ENCODE measurements around the gene OPTN.

The OPTN gene

GRCh38 chr10:13165177-13165576 lies 65.2 kb downstream of the OPTN start:
- Histone ChIP-seq H3K23ac (ENCODE audit: low read depth, low read length, poor library complexity) (no peak overlapping the region), H4K8ac (ENCODE audit: low read depth, low read length) (no peak overlapping the region), H3K18ac (ENCODE audit: low read length) (no peak overlapping the region), H3K36me3 (replicated peaks in 1 of 2; ENCODE audit: control insufficient read depth in 2 of 2, insufficient read depth in 2 of 2, low read length in 2 of 2) (peaks cover 12 to 68% of the 10 kb centered on the region in 2 donors), H4K91ac (ENCODE audit: low read depth, low read length, poor library complexity) (no peak overlapping the region), H2BK120ac (ENCODE audit: low read depth, low read length) (no peak overlapping the region), H2BK15ac (ENCODE audit: low read length) (no peak overlapping the region), H2BK5ac (ENCODE audit: low read length) (no peak overlapping the region), H3K9ac (ENCODE audit: low read depth, low read length, poor library complexity) (no peak overlapping the region), H3K14ac (ENCODE audit: low read length) (no peak overlapping the region), H3K4me3 (ENCODE audit: low read length in 2 of 2) (no peak overlapping the region), H2AFZ (ENCODE audit: low read length) (no peak overlapping the region), H3K27me3 (ENCODE audit: control insufficient read depth in 3 of 3, insufficient read depth in 3 of 3, low read depth in 1 of 3, low read length in 3 of 3) (no peaks in the 10 kb centered on the region), H3K4me1 (ENCODE audit: control insufficient read depth in 2 of 2, insufficient read depth in 1 of 2, low read depth in 1 of 2, low read length in 2 of 2) (peaks cover 0 to 4% of the 10 kb centered on the region in 2 donors), H2BK12ac (ENCODE audit: low read length) (no peak overlapping the region), H3K79me1 (ENCODE audit: low read depth, low read length) (no peaks in the 10 kb centered on the region), H3K9me3 (replicated peaks in 1 of 2; ENCODE audit: control insufficient read depth in 2 of 2, insufficient read depth in 1 of 2, low read depth in 1 of 2, low read length in 2 of 2) (no peaks in the 10 kb centered on the region), H2AK5ac (ENCODE audit: low read depth, low read length) (no peak overlapping the region), H3K27ac (replicated peaks; ENCODE audit: low read length) (no peak overlapping the region), H3K4me2 (ENCODE audit: insufficient read depth, low read length, poor library complexity, severe bottlenecking) (no peak overlapping the region), H3K4ac (ENCODE audit: low read length) (no peak overlapping the region)
- DNase-seq (ENCODE audit: low spot score): no peak

- Histone ChIP-seq H3K4me2 (ENCODE audit: insufficient read depth, low read length, poor library complexity, severe bottlenecking) (no peak overlapping the region), H3K9ac (ENCODE audit: low read depth, low read length, poor library complexity) (no peak overlapping the region), H3K4me3 (ENCODE audit: low read length in 2 of 2) (no peak overlapping the region), H2BK15ac (ENCODE audit: low read length) (no peak overlapping the region), H2AK5ac (ENCODE audit: low read depth, low read length) (no peak overlapping the region), H3K23ac (ENCODE audit: low read depth, low read length, poor library complexity) (no peak overlapping the region), H3K36me3 (replicated peaks in 1 of 2; ENCODE audit: control insufficient read depth in 2 of 2, insufficient read depth in 2 of 2, low read length in 2 of 2) (peaks cover 20 to 92% of the 10 kb centered on the region in 2 donors), H3K9me3 (replicated peaks in 1 of 2; ENCODE audit: control insufficient read depth in 2 of 2, insufficient read depth in 1 of 2, low read depth in 1 of 2, low read length in 2 of 2) (no peaks in the 10 kb centered on the region), H3K4me1 (ENCODE audit: control insufficient read depth in 2 of 2, insufficient read depth in 1 of 2, low read depth in 1 of 2, low read length in 2 of 2) (peaks cover 0 to under 1% of the 10 kb centered on the region in 2 donors), H2AFZ (ENCODE audit: low read length) (no peak overlapping the region), H4K8ac (ENCODE audit: low read depth, low read length) (no peak overlapping the region), H3K14ac (ENCODE audit: low read length) (no peak overlapping the region), H2BK12ac (ENCODE audit: low read length) (no peak overlapping the region), H4K91ac (ENCODE audit: low read depth, low read length, poor library complexity) (no peak overlapping the region), H3K4ac (ENCODE audit: low read length) (no peak overlapping the region), H3K18ac (ENCODE audit: low read length) (no peak overlapping the region), H3K79me1 (ENCODE audit: low read depth, low read length) (no peaks in the 10 kb centered on the region), H3K27ac (replicated peaks; ENCODE audit: low read length) (no peak overlapping the region), H2BK120ac (ENCODE audit: low read depth, low read length) (no peak overlapping the region), H3K27me3 (ENCODE audit: control insufficient read depth in 3 of 3, insufficient read depth in 3 of 3, low read depth in 1 of 3, low read length in 3 of 3) (no peaks in the 10 kb centered on the region), H2BK5ac (ENCODE audit: low read length) (no peak overlapping the region)
- no peak for DNase-seq (ENCODE audit: low spot score)
- no CpG with 5 or more reads among the region's 7 CpGs for WGBS, 2 donors (ENCODE audit: extremely low coverage in 2 of 2, insufficient read length in 2 of 2, insufficient replicate concordance in 1 of 2)
Measured at GRCh38 chr10:13167568-13167967, 67.6 kb downstream of the OPTN start.

- Histone ChIP-seq H3K4me3 (ENCODE audit: low read length in 2 of 2) (no peak overlapping the region), H2BK15ac (ENCODE audit: low read length) (no peak overlapping the region), H3K9ac (ENCODE audit: low read depth, low read length, poor library complexity) (no peak overlapping the region), H4K91ac (ENCODE audit: low read depth, low read length, poor library complexity) (no peak overlapping the region), H3K27ac (replicated peaks; ENCODE audit: low read length) (no peak overlapping the region), H2AK5ac (ENCODE audit: low read depth, low read length) (no peak overlapping the region), H3K4ac (ENCODE audit: low read length) (no peak overlapping the region), H3K27me3 (ENCODE audit: control insufficient read depth in 3 of 3, insufficient read depth in 3 of 3, low read depth in 1 of 3, low read length in 3 of 3) (no peaks in the 10 kb centered on the region), H3K18ac (ENCODE audit: low read length) (no peak overlapping the region), H2BK5ac (ENCODE audit: low read length) (no peak overlapping the region), H2BK12ac (ENCODE audit: low read length) (no peak overlapping the region), H3K36me3 (replicated peaks in 1 of 2; ENCODE audit: control insufficient read depth in 2 of 2, insufficient read depth in 2 of 2, low read length in 2 of 2) (peaks cover 27 to 97% of the 10 kb centered on the region in 2 donors), H3K79me1 (ENCODE audit: low read depth, low read length) (no peaks in the 10 kb centered on the region), H2BK120ac (ENCODE audit: low read depth, low read length) (no peak overlapping the region), H3K4me1 (ENCODE audit: control insufficient read depth in 2 of 2, insufficient read depth in 1 of 2, low read depth in 1 of 2, low read length in 2 of 2) (no peaks in the 10 kb centered on the region), H4K8ac (ENCODE audit: low read depth, low read length) (no peak overlapping the region), H3K23ac (ENCODE audit: low read depth, low read length, poor library complexity) (no peak overlapping the region), H3K4me2 (ENCODE audit: insufficient read depth, low read length, poor library complexity, severe bottlenecking) (no peak overlapping the region), H3K9me3 (replicated peaks in 1 of 2; ENCODE audit: control insufficient read depth in 2 of 2, insufficient read depth in 1 of 2, low read depth in 1 of 2, low read length in 2 of 2) (no peaks in the 10 kb centered on the region), H2AFZ (ENCODE audit: low read length) (no peak overlapping the region), H3K14ac (ENCODE audit: low read length) (no peak overlapping the region)
- no CpG with 5 or more reads among the region's 6 CpGs for WGBS, 2 donors (ENCODE audit: extremely low coverage in 2 of 2, insufficient read length in 2 of 2, insufficient replicate concordance in 1 of 2)
- no peak for DNase-seq (ENCODE audit: low spot score)
Measured at GRCh38 chr10:13168781-13169180, 68.8 kb downstream of the OPTN start.

GRCh38 chr10:13173616-13174015 lies 73.7 kb downstream of the OPTN start:
- no CpG with 5 or more reads among the region's 2 CpGs for WGBS, 2 donors (ENCODE audit: extremely low coverage in 2 of 2, insufficient read length in 2 of 2, insufficient replicate concordance in 1 of 2)
- Histone ChIP-seq H3K18ac (ENCODE audit: low read length) (no peak overlapping the region), H4K91ac (ENCODE audit: low read depth, low read length, poor library complexity) (no peak overlapping the region), H3K36me3 (replicated peaks in 1 of 2; ENCODE audit: control insufficient read depth in 2 of 2, insufficient read depth in 2 of 2, low read length in 2 of 2) (peaks cover 28 to 98% of the 10 kb centered on the region in 2 donors), H3K4me2 (ENCODE audit: insufficient read depth, low read length, poor library complexity, severe bottlenecking) (no peak overlapping the region), H3K79me1 (ENCODE audit: low read depth, low read length) (no peaks in the 10 kb centered on the region), H3K9ac (ENCODE audit: low read depth, low read length, poor library complexity) (no peak overlapping the region), H3K23ac (ENCODE audit: low read depth, low read length, poor library complexity) (no peak overlapping the region), H2BK15ac (ENCODE audit: low read length) (no peak overlapping the region), H2BK12ac (ENCODE audit: low read length) (no peak overlapping the region), H3K4me1 (ENCODE audit: control insufficient read depth in 2 of 2, insufficient read depth in 1 of 2, low read depth in 1 of 2, low read length in 2 of 2) (no peaks in the 10 kb centered on the region), H2AFZ (ENCODE audit: low read length) (no peak overlapping the region), H2BK120ac (ENCODE audit: low read depth, low read length) (no peak overlapping the region), H3K4ac (ENCODE audit: low read length) (no peak overlapping the region), H2AK5ac (ENCODE audit: low read depth, low read length) (no peak overlapping the region), H3K14ac (ENCODE audit: low read length) (no peak overlapping the region), H3K4me3 (ENCODE audit: low read length in 2 of 2) (no peak overlapping the region), H4K8ac (ENCODE audit: low read depth, low read length) (no peak overlapping the region), H3K27me3 (ENCODE audit: control insufficient read depth in 3 of 3, insufficient read depth in 3 of 3, low read depth in 1 of 3, low read length in 3 of 3) (no peaks in the 10 kb centered on the region), H3K9me3 (replicated peaks in 1 of 2; ENCODE audit: control insufficient read depth in 2 of 2, insufficient read depth in 1 of 2, low read depth in 1 of 2, low read length in 2 of 2) (no peaks in the 10 kb centered on the region), H2BK5ac (ENCODE audit: low read length) (no peak overlapping the region), H3K27ac (replicated peaks; ENCODE audit: low read length) (no peak overlapping the region)
- no peak for DNase-seq (ENCODE audit: low spot score)
